ENCODE measurements around the gene POLR2I.

Gene POLR2I

DNA sequence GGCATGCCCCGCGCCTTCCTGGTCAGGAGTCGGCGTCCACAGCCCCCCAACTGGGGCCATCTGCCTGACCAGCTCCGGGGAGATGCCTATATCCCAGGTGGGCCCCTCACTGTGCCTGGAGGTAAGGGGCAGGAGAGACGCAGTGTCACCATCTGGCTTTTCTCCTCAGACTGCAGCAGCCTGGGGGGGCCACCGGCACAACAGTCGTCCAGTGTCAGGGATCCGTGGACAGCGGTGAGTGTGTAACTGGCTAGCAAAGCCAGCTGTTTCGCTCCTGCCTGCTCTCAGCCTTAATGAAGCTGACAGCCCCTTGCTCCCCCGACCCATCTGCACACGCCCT lies 3.5 kb downstream of the POLR2I start:
- Histone ChIP-seq H3K9me3 (ENCODE audit: low read depth, low read length) (no peaks in the 10 kb centered on the region), H3K4me3 (no peak overlapping the region), H3K36me3 (ENCODE audit: insufficient read depth, low read length) (peaks cover 7% of the 10 kb centered on the region; the same call in 1 of the 2 replicates), H3K9ac (ENCODE audit: insufficient read length) (no peak overlapping the region), H3K27ac (no peak overlapping the region)
- no peak for TF ChIP-seq EZH2 (IDR thresholded peaks at IDR 0.05)
- TF ChIP-seq FOXP2 (optimal IDR thresholded peaks at IDR 0.05; ENCODE audit: control extremely low read depth, extremely low read length, insufficient read depth): no peak
- TF ChIP-seq POLR2AphosphoS5 (IDR thresholded peaks at IDR 0.05; ENCODE audit: borderline replicate concordance, low read depth, low read length): no peak
- no peak for DNase-seq (ENCODE audit: low read depth, low spot score)

DNA sequence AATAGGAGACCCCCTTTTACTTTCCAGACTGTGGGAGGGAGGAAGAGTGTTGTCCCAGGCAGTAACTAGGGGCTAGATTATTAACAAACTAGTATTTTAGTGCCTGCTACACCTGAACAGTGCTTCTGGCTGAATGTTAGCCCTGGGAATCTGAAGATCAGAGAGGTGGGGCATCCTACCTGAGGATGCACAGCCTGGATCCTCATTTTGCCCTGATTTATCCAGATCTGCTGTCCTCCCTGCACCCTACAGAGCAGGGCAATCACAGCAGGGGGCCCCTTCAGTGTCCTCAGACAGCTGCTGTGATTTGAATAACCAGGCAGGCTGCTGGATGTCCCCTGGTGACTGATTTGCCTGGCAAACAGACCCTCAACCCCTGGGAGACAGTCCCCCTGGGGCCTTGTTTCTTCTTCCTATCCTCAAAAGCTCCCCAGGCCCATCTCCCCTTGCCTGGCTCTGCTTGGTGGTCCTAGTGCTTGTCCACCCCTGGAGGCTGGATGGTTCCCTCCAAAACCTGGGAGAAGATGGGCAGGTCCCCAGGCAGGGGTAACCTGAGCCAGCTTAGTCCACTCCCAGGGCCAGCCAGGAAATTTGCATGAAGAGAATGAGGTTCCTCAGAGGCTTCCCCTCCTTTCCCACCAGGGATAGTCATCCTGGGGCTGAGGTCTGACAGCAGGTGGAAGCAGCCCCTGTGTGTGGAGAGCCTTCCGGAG lies 4.0 kb downstream of the POLR2I start, which contains the start of gene OVOL3:
Gene OVOL3, plus strand, starts transcription at position 657 of the 713 bp plus-strand sequence. CDS start 60 bp downstream, outside the sequence.
- H3K9me3 ChIP-seq (ENCODE audit: low read depth, low read length): no peaks in the 10 kb centered on the region
- H3K4me3 ChIP-seq: no peak within 1 kb of the TSS
- H3K9ac ChIP-seq (ENCODE audit: insufficient read length): no peak within 1 kb of the TSS
- peaks cover 7% of the 10 kb centered on the region; the same call in 1 of the 2 replicates for H3K36me3 ChIP-seq (ENCODE audit: insufficient read depth, low read length)
- H3K27ac ChIP-seq: no peak within 1 kb of the TSS
- TF ChIP-seq FOXP2 (optimal IDR thresholded peaks at IDR 0.05; ENCODE audit: control extremely low read depth, extremely low read length, insufficient read depth) (no peak), EZH2 (IDR thresholded peaks at IDR 0.05) (no peak), POLR2AphosphoS5 (IDR thresholded peaks at IDR 0.05; ENCODE audit: borderline replicate concordance, low read depth, low read length) (no peak)
- DNase-seq (ENCODE audit: low read depth, low spot score): no peak

DNA sequence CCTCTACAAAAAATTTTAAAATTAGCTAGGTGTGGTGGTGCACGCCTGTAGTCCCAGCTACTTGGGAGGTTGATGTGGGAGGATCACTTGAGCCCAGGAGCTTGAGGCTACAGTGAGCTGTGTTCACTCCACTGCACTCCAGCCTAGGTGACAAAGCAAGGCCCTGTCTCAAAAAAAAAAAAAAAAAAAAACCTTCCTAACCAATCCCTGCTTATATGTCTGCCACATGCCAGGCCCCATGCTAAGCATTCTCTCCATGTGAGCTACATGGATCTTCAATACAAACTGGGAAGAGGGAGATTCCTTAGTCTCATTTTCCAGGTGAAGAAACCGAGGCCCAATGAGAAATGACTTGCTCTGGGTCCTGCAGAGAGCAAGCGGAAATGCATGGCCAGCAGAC lies 6.0 kb downstream of the POLR2I start:
- Histone ChIP-seq H3K27ac (no peak overlapping the region), H3K9me3 (ENCODE audit: low read depth, low read length) (no peaks in the 10 kb centered on the region), H3K9ac (ENCODE audit: insufficient read length) (no peak overlapping the region), H3K36me3 (ENCODE audit: insufficient read depth, low read length) (peaks cover 23% of the 10 kb centered on the region; the same call in 1 of the 2 replicates), H3K4me3 (no peak overlapping the region)
- no peak for DNase-seq (ENCODE audit: low read depth, low spot score)
- TF ChIP-seq POLR2AphosphoS5 (IDR thresholded peaks at IDR 0.05; ENCODE audit: borderline replicate concordance, low read depth, low read length): no peak
- TF ChIP-seq EZH2 (IDR thresholded peaks at IDR 0.05): no peak

DNA sequence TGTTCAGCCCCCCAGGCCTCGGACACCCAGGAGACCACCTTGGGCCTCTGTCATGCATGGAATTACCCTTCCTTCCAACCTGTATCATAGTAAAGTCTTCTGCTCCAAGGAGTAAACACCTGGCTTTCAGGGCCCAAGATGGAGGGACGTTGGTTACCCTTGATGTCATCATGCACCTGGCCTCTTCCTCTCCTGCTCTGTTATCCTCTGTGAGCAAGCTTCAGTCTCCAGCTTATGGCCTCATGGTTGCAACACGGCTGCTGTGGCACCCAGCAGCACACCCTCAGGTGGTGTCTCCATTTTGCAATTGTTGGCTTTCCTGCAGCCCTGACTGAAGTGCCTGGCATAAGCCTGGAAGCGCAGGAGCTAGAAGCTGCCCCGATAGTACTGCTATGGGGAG lies 7.7 kb downstream of the POLR2I start:
- DNase-seq (ENCODE audit: low read depth, low spot score): no peak
- Histone ChIP-seq H3K36me3 (ENCODE audit: insufficient read depth, low read length) (peaks cover 17% of the 10 kb centered on the region; the same call in 1 of the 2 replicates), H3K27ac (no peak overlapping the region), H3K9ac (ENCODE audit: insufficient read length) (no peak overlapping the region), H3K4me3 (no peak overlapping the region), H3K9me3 (ENCODE audit: low read depth, low read length) (no peaks in the 10 kb centered on the region)
- TF ChIP-seq FOXP2 (optimal IDR thresholded peaks at IDR 0.05; ENCODE audit: control extremely low read depth, extremely low read length, insufficient read depth) (no peak), POLR2AphosphoS5 (IDR thresholded peaks at IDR 0.05; ENCODE audit: borderline replicate concordance, low read depth, low read length) (no peak), EZH2 (IDR thresholded peaks at IDR 0.05) (no peak)

DNA sequence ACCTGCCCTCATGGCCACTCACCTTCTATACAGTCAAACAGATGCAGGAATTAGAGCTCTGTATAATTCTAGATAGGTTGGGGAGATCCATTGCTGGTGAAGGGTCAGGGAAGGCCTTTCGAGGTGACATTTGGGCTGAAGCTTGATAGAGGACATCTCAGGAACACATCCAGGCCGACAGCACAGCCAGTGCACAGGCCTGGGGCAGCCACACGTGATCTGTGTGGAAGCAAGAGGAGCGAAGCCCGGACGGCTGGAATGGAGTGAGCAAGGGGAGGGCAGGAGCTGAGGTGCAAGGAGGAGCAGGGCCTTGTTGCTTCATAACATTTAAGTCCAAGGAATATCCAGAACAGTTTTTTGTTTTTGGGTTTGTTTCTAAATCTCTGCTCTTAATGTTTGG lies 8.2 kb downstream of the POLR2I start:
- no peak overlapping the region for H3K4me3 ChIP-seq
- H3K36me3 ChIP-seq (ENCODE audit: insufficient read depth, low read length): peaks cover 17% of the 10 kb centered on the region; the same call in 1 of the 2 replicates
- 0 out of 2 replicates have a peak overlapping the region, but pooled peaks have one; percentile 31 for H3K27ac ChIP-seq
- TF ChIP-seq FOXP2 (optimal IDR thresholded peaks at IDR 0.05; ENCODE audit: control extremely low read depth, extremely low read length, insufficient read depth) (no peak), EZH2 (IDR thresholded peaks at IDR 0.05) (no peak), POLR2AphosphoS5 (IDR thresholded peaks at IDR 0.05; ENCODE audit: borderline replicate concordance, low read depth, low read length) (no peak)
- no peak overlapping the region for H3K9ac ChIP-seq (ENCODE audit: insufficient read length)
- H3K9me3 ChIP-seq (ENCODE audit: low read depth, low read length): no peaks in the 10 kb centered on the region
- DNase-seq (ENCODE audit: low read depth, low spot score): no peak

DNA sequence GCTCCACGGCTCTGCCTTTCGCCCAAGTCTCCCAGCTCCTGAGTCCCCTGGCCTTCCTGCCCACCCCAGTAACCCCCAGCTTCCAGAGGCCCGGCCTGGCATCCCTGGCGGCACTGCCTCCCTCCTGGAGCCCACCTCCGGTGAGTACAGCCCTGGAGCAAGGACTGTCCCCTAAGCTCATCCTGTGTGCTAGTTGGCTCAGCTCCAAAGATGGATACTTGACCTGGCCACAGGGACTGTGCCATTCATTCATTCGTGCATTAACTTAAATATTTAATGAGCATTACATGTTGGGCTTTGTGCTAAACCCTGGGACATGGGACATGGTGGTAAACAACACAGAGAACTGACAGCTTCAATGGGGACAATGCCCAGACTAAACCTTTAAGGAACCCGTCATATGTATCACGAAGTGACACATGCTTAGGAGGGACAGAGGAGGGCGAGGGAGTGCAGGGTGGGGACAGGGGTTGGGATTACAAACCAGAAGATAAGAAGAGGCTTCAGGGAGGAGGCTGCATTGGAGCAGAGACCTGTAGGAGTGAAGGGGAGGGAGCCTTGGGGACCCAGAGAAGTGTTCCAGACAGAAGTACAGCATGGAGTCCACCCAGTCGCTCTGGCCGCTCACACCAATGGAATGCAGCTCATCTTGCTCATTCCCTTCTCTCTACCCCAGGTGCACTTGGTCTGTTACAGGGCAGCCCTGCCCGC lies 10.7 kb downstream of the POLR2I start:
- DNase-seq (ENCODE audit: low read depth, low spot score): no peak
- no peak overlapping the region for H3K4me3 ChIP-seq
- H3K9me3 ChIP-seq (ENCODE audit: low read depth, low read length): no peaks in the 10 kb centered on the region
- peaks cover 17% of the 10 kb centered on the region; the same call in 1 of the 2 replicates for H3K36me3 ChIP-seq (ENCODE audit: insufficient read depth, low read length)
- H3K9ac ChIP-seq (ENCODE audit: insufficient read length): no peak overlapping the region
- no peak overlapping the region for H3K27ac ChIP-seq
- TF ChIP-seq POLR2AphosphoS5 (IDR thresholded peaks at IDR 0.05; ENCODE audit: borderline replicate concordance, low read depth, low read length) (no peak), FOXP2 (optimal IDR thresholded peaks at IDR 0.05; ENCODE audit: control extremely low read depth, extremely low read length, insufficient read depth) (no peak), EZH2 (IDR thresholded peaks at IDR 0.05) (no peak)

DNA sequence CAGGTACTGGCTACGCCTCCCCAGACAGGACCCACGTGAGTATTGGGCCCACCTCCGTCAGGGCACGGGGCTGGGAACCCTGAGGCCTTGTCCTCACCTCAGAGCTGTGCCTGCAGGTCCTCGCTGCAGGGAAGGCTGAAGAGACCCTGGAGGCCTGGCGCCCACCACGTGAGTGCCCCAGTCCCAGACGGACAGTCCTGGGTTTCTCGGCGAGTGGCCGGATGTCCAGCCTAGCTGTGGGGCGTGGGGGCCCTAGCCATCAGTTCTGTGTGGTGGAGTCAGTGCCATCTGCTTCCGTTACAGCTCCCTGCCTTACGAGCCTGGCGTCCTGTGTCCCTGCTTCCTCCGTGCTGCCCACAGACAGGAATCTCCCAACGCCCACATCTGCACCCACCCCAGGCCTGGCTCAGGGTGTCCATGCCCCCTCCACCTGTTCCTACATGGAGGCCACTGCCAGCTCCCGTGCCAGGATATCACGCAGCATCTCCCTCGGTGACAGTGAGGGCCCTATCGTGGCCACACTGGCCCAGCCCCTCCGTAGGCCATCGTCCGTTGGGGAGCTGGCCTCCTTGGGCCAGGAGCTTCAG lies 11.5 kb downstream of the POLR2I start:
- Histone ChIP-seq H3K27ac (no peak overlapping the region), H3K9me3 (ENCODE audit: low read depth, low read length) (no peaks in the 10 kb centered on the region), H3K9ac (ENCODE audit: insufficient read length) (no peak overlapping the region), H3K4me3 (no peak overlapping the region), H3K36me3 (ENCODE audit: insufficient read depth, low read length) (peaks cover 17% of the 10 kb centered on the region; the same call in 1 of the 2 replicates)
- TF ChIP-seq FOXP2 (optimal IDR thresholded peaks at IDR 0.05; ENCODE audit: control extremely low read depth, extremely low read length, insufficient read depth): no peak
- no peak for TF ChIP-seq POLR2AphosphoS5 (IDR thresholded peaks at IDR 0.05; ENCODE audit: borderline replicate concordance, low read depth, low read length)
- DNase-seq (ENCODE audit: low read depth, low spot score): no peak
